ENCODE results near the gene LHPP.
A peak's percentile ranks its signal among the peaks of the same experiment; 100 is the strongest.
"Not testable (repeated sequence)": the region's sequence is repeated elsewhere in the genome, so short reads cannot be mapped to it uniquely, and the experiment has no call there.

The LHPP gene, protein sequence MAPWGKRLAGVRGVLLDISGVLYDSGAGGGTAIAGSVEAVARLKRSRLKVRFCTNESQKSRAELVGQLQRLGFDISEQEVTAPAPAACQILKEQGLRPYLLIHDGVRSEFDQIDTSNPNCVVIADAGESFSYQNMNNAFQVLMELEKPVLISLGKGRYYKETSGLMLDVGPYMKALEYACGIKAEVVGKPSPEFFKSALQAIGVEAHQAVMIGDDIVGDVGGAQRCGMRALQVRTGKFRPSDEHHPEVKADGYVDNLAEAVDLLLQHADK

GRCh38 chr10:124461642-124462347 lies at the start of gene LHPP:
Gene LHPP, plus strand, starts transcription at chr10:124461823. Its CDS starts 40 bp downstream, at chr10:124461863.
- peak within 1 kb of the TSS; percentile 56 for H3K4me3 ChIP-seq (ENCODE audit: low read depth, low read length)

GRCh38 chr10:124414076-124414475 lies 47.5 kb upstream of the LHPP start:
- no peak overlapping the region for H3K4me3 ChIP-seq (ENCODE audit: low read depth, low read length)

DNA sequence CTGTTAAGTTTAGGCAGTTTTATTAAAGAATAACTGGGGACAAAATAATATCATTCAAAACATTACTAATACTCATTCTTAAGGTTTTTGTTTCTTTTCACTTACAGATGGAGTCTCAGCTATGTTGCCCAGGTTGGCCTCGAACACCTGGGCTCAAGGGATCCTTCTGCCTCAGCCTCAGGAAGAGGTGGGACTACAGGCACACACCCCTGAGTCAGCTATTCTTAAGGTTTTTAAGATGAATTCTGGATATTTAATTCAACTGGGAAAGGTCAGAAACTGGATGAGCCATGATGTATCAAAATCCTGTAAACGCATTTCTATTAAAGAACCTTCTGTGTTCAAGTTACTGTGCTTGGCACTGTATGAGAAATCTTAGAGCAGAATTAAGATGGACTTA lies 46.4 kb upstream of the LHPP start:
- H3K4me3 ChIP-seq (ENCODE audit: low read depth, low read length), result no peak overlapping the region

DNA sequence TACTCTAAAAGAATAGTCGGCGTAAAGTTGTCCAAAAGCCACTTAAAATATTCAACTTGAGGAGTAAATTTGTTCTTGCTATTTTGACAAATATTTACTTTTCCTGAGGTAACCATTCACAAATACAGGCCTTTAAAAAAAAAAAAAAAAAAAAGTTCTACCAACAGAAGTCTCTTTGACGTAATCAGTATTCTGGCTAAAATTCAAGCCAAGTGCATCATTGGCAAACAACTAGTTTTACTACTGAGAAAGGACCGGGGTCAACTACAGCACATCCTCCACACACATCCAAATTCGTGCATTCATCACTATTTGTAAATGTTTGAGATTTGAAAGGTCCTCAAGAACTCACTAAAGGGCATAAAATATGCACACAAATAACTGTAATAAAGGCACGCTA lies 44.9 kb upstream of the LHPP start:
- no peak overlapping the region for H3K4me3 ChIP-seq (ENCODE audit: low read depth, low read length)

- peak overlapping the region; percentile 56 for H3K4me3 ChIP-seq (ENCODE audit: low read depth, low read length)
Observed at GRCh38 chr10:124417895-124418725, 43.5 kb upstream of the LHPP start.

GRCh38 chr10:124418726-124419501 lies 42.7 kb upstream of the LHPP start, which contains the start of gene OAT:
Gene OAT, minus strand, starts transcription at chr10:124418923. Its CDS starts 6,752 bp downstream, at chr10:124412171.
- H3K4me3 ChIP-seq (ENCODE audit: low read depth, low read length), result peak within 1 kb of the TSS; percentile 56

DNA sequence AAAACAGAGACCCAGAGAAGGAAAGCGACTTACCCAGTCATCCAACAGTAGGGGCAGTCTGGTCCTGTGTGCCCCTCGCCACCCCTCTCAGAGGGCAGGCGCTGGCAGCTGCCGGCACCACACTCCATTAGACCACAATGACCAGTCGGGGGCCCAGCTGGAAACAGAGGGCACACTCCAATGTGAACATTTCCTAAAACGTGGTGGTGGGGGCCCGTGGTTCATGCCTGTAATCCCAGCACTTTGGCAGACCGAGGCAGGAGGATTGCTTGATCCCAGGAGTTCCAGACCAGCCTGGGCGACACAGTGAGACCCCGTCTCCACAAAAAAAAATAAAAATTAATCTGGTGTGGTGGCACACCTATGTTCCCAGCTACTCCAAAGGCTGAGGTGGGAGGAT lies 42.0 kb upstream of the LHPP start:
- H3K4me3 ChIP-seq (ENCODE audit: low read depth, low read length), result no peak overlapping the region

GRCh38 chr10:124420254-124420653 lies 41.4 kb upstream of the LHPP start:
- no peak overlapping the region for H3K4me3 ChIP-seq (ENCODE audit: low read depth, low read length)

GRCh38 chr10:124422742-124423141 lies 38.9 kb upstream of the LHPP start:
- no peak overlapping the region for H3K4me3 ChIP-seq (ENCODE audit: low read depth, low read length)

GRCh38 chr10:124423813-124424212 lies 37.8 kb upstream of the LHPP start:
- H3K4me3 ChIP-seq (ENCODE audit: low read depth, low read length), result no peak overlapping the region

DNA sequence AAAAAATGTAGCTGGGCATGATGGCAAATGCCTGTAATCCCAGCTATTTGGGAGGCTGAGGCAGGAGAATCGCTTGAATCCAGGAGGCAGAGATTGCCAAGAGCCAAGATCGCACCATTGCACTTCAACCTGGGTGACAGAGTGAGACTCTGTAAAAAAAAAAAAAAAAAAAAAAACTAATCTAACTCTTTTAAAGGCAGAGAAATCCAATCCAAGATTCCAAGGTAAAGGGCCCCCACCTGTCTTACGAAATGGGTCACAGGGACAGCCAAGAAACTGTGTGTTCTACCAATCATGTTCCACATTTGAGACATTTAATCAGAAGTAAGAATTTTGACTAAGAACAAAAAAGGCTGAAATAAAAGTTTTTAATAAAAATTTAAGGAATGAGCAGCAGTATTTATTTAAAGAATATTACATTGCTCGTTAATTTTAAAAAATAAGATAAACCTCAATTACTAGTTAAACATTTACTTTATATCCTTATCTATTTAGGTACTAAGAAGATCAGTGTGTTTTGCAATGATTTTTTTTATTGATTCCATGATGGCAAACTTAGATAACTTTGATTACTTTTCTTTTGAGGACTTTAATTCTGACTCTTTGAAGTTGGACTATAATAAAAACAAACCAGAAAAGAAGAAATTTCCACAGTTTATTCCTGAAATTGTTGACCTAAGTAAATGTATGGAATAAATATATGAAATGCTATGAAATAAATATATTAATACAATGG lies 36.2 kb upstream of the LHPP start:
- H3K4me3 ChIP-seq (ENCODE audit: low read depth, low read length), result no peak overlapping the region

DNA sequence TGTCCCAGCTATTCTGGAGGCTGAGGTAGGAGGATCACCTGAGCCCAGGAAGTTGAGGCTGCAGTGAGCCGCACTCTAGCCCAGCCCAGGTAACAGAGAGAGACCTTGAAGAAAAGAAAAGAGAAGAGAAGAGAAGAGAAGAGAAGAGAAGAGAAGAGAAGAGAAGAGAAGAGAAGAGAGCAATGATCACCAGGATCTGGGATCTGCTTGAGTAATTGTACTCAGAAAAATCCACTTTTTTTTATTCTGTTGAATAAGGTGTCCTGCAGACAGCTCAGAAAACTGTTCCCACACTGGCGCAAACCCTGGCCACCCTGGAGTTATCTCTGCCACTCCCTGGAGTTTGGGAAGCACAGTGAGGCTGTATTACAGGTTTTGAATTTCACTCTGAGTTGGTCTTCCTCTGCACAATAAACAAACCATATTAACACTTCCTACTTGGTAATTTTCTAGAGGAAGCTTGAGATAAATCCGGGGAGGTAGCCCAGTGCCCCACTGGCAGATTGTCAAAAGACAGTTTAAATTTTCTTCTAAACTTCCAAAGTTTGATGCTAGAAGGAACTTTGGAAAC lies 33.3 kb upstream of the LHPP start:
- H3K4me3 ChIP-seq (ENCODE audit: low read depth, low read length), result no peak overlapping the region

- H3K4me3 ChIP-seq (ENCODE audit: low read depth, low read length), result no peak overlapping the region
Observed at GRCh38 chr10:124429576-124429975, 32.0 kb upstream of the LHPP start.

GRCh38 chr10:124430077-124430476 lies 31.5 kb upstream of the LHPP start:
- no peak overlapping the region for H3K4me3 ChIP-seq (ENCODE audit: low read depth, low read length)

GRCh38 chr10:124433461-124433860 lies 28.2 kb upstream of the LHPP start:
- no peak overlapping the region for H3K4me3 ChIP-seq (ENCODE audit: low read depth, low read length)

GRCh38 chr10:124435683-124436082 lies 25.9 kb upstream of the LHPP start:
- not testable (repeated sequence) for H3K4me3 ChIP-seq (ENCODE audit: low read depth, low read length)

GRCh38 chr10:124436191-124436638 lies 25.4 kb upstream of the LHPP start:
- no peak overlapping the region for H3K4me3 ChIP-seq (ENCODE audit: low read depth, low read length)

- H3K4me3 ChIP-seq (ENCODE audit: low read depth, low read length), result not testable (repeated sequence)
Observed at GRCh38 chr10:124441694-124442093, 19.9 kb upstream of the LHPP start.

DNA sequence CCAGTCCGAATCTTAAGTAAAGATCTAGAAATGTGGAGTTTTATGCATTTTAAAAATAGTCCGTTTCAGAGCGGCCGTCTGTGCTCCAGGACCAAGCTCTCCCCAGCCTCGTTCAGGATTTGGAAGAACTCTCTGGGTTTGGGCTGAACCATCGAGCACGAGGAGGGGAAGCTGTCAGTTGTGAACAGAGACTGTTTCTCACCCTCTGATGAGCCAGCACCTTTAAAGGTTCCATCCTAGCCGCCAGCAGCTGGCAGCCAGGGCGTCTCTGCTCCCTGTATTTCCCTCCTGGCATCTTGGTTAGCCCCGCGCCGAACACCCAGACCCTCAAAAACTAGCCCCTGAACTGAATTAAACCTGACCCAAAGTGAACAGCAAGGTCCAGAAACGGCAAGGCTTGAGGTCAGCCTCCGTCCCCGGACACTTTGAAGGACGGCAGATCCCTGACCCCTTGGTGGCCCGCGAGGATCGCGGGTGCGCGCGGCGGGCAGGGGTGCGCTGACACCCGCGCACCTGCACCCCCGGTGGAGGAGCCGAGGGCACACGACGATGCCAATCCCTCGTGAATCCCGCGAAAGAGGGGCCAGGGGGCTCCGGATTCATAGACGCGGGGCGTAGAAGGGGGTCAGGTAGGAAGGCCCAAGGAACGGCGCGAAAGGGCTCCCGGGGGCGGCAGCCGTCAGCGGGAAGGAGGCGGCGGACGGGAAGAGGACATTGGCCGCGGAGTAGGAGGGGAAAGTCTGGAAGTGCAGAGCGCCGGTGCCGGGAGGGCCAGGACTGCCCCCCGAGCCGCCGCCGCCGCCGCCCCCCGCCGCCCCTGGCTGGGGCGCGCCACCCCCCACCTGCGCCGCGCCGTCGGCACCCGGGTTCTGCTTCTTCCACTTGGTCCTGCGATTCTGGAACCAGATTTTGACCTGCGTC lies 14.5 kb upstream of the LHPP start:
- peak overlapping the region; percentile 45 for H3K4me3 ChIP-seq (ENCODE audit: low read depth, low read length)

Measured in iPS-11a (cell line).